GM23338 (cell line): ENCODE data around the gene DCAF4. TPM values are rescaled to one million over a fixed set of nuclear protein-coding genes. Genes with fewer than 3 reads are reported as not detected.
A peak's percentile ranks its signal among the peaks of the same experiment; 100 is the strongest.

Experiments used
- ATAC-seq: fragments of 200-7000 bp; cut with Tn5 transposase; 3 replicates; pipeline ENCODE4 v1.9.1; 2020
- DNase-seq: peaks from one replicate; pipeline ENCODE4 v3.0.0-alpha.2; 2015; ENCODE audit warnings: low spot score
- H2AFZ ChIP-seq: fragments of 200-600 bp; sonication (generic); 2 replicates; pipeline ENCODE4 v1.8.0; 2016; ENCODE audit warnings: antibody characterized with exemption, mild to moderate bottlenecking, moderate library complexity
- H3F3A ChIP-seq: fragments of 200-600 bp; sonication (generic); replicated peaks from 2 replicates; pipeline ENCODE4 v1.8.0; 2017; ENCODE audit warnings: antibody characterized with exemption, mixed run types, low read depth
- H3K27ac ChIP-seq: fragments of 200-600 bp; sonication (generic); 2 replicates; pipeline ENCODE4 v1.6.1; 2016; ENCODE audit warnings: low read depth
- H3K27me3 ChIP-seq: fragments of 200-600 bp; sonication (generic); 2 replicates; pipeline ENCODE4 v1.8.0; 2016; ENCODE audit warnings: mild to moderate bottlenecking, mixed run types, moderate library complexity; ENCODE audit not compliant: insufficient read depth
- H3K36me3 ChIP-seq: fragments of 200-600 bp; sonication (generic); 2 replicates; pipeline ENCODE4 v1.8.0; 2016; ENCODE audit warnings: mild to moderate bottlenecking; ENCODE audit not compliant: insufficient read depth
- H3K4me1 ChIP-seq: fragments of 200-600 bp; sonication (generic); 2 replicates; pipeline ENCODE4 v1.8.0; 2016; ENCODE audit warnings: mild to moderate bottlenecking, moderate library complexity; ENCODE audit not compliant: insufficient read depth
- H3K4me2 ChIP-seq: fragments of 200-600 bp; sonication (generic); 2 replicates; pipeline ENCODE4 v1.7.1; 2017; ENCODE audit warnings: mixed run types
- H3K4me3 ChIP-seq: fragments of 200-600 bp; sonication (generic); 2 replicates; pipeline ENCODE4 v1.6.1; 2016; ENCODE audit warnings: mixed run types
- H3K79me2 ChIP-seq: fragments of 200-600 bp; sonication (generic); replicated peaks from 2 replicates; pipeline ENCODE4 v1.8.0; 2017; ENCODE audit warnings: mild to moderate bottlenecking; ENCODE audit not compliant: insufficient read depth
- H3K9me2 ChIP-seq: fragments of 200-600 bp; sonication (generic); 2 replicates; pipeline ENCODE4 v1.8.0; 2017; ENCODE audit not compliant: insufficient read depth
- H4K20me1 ChIP-seq: fragments of 200-600 bp; sonication (generic); replicated peaks from 2 replicates; pipeline ENCODE4 v1.8.0; 2017; ENCODE audit warnings: mild to moderate bottlenecking; ENCODE audit not compliant: insufficient read depth
- H3K27ac Mint-ChIP-seq: 2 replicates; pipeline ENCODE4 v1.8.0; 2020; ENCODE audit warnings: inconsistent platforms, mild to moderate bottlenecking, moderate library complexity, mixed read lengths
- H3K27me3 Mint-ChIP-seq: 3 replicates; pipeline ENCODE4 v1.8.0; 2022; ENCODE audit warnings: low read depth, mild to moderate bottlenecking, moderate library complexity, mixed read lengths, inconsistent platforms; ENCODE audit not compliant: insufficient read depth, poor library complexity
- H3K36me3 Mint-ChIP-seq: 3 replicates; pipeline ENCODE4 v1.8.0; 2021; ENCODE audit warnings: low read depth, mild to moderate bottlenecking, inconsistent platforms, moderate library complexity, mixed read lengths
- H3K4me1 Mint-ChIP-seq: 3 replicates; pipeline ENCODE4 v1.8.0; 2020; ENCODE audit warnings: mild to moderate bottlenecking, inconsistent platforms, mixed read lengths
- H3K4me3 Mint-ChIP-seq: 3 replicates; pipeline ENCODE4 v1.8.0; 2021; ENCODE audit warnings: moderate library complexity, mild to moderate bottlenecking, inconsistent platforms, mixed read lengths
- H3K9me3 Mint-ChIP-seq: 3 replicates; pipeline ENCODE4 v1.8.0; 2020; ENCODE audit warnings: moderate library complexity, mild to moderate bottlenecking, inconsistent platforms, mixed read lengths
- CREB1 ChIP-seq: fragments of 250-450 bp; sonication (Bioruptor Pico); IDR thresholded peaks from 2 replicates; pipeline ENCODE4 v1.5.0; 2020; ENCODE audit warnings: low read depth, mild to moderate bottlenecking, moderate library complexity
- EZH2 ChIP-seq: fragments of 200-600 bp; sonication (generic); IDR thresholded peaks from one replicate; pipeline ENCODE4 v1.8.0; 2017; ENCODE audit warnings: antibody characterized with exemption, mild to moderate bottlenecking, low read depth; ENCODE audit not compliant: unreplicated experiment
- JUNB ChIP-seq: IDR thresholded peaks from one replicate; pipeline ENCODE4 v1.6.1; 2016; ENCODE audit warnings: antibody characterized with exemption; ENCODE audit not compliant: unreplicated experiment
- POLR2AphosphoS5 ChIP-seq: IDR thresholded peaks from 2 replicates; pipeline ENCODE4 v1.6.1; 2016; ENCODE audit warnings: antibody characterized with exemption, low read depth
- ZNF114 ChIP-seq: fragments of 250-450 bp; sonication (Bioruptor Pico); IDR thresholded peaks from 2 replicates; pipeline ENCODE4 v1.5.0; 2020; ENCODE audit warnings: mild to moderate bottlenecking, moderate library complexity
- polyA plus RNA-seq: library from polyadenylated mRNA; unstranded; fragments of >200 nt; fragmentation: Nextera tagmentation; extraction: Ambion mirVana; gene quantifications from 2 replicates; pipeline ENCODE4 v1.2.1, GENCODE V29; 2016
- total RNA-seq: library from RNA; depleted of rRNA; stranded (reverse); fragments of >200 nt; shearing (Covaris generic); gene quantifications from 2 replicates; pipeline ENCODE4 v1.2.3, GENCODE V29; 2014
- TF ChIP-seq, protein P1 (sequence below): fragments of 250-450 bp; sonication (Bioruptor Pico); IDR thresholded peaks from 2 replicates; pipeline ENCODE4 v1.5.0; 2020; ENCODE audit warnings: mild to moderate bottlenecking, moderate library complexity
- TF ChIP-seq, protein P2 (sequence below), 2 experiments: fragments of 200-600 bp in 1 of 2; sonication (generic) in 1 of 2; conservative IDR thresholded peaks; 2 replicates each; pipeline versions ENCODE4 v1.5.1 to v1.6.1; 2016 to 2017; ENCODE audit warnings: antibody characterized with exemption in 2 of 2, low read depth in 2 of 2, mild to moderate bottlenecking in 2 of 2, moderate library complexity in 1 of 2
- TF ChIP-seq, protein P3 (sequence below): IDR thresholded peaks from one replicate; pipeline ENCODE4 v1.6.1; 2018; ENCODE audit warnings: antibody characterized with exemption; ENCODE audit not compliant: unreplicated experiment

Gene DCAF4
- total and polyA plus RNA-seq, 2 experiments from 2014 or later = 17.5 to 39.3 TPM

DNA sequence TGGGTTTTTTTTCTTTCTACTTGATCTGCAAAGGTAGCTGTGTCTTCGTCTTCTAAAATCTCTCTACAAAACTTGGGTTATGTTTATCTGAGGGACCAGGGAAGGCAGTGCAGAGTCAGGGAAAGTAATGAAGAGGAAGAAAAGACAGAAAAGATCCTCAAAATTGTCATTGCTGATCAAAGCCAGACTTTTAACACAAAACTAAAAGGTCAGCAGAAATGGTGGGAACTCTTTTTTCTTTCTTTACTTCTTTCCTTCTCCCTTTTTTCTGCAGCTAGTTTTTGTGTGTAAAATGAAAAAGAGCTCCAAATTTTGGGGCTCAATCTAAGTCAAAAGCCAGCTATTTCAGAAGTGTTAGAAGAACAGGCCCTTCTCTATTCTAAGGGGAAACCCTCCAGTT, 44.2 kb upstream of the DCAF4 start (continued):
- TF ChIP-seq, protein P1, sequence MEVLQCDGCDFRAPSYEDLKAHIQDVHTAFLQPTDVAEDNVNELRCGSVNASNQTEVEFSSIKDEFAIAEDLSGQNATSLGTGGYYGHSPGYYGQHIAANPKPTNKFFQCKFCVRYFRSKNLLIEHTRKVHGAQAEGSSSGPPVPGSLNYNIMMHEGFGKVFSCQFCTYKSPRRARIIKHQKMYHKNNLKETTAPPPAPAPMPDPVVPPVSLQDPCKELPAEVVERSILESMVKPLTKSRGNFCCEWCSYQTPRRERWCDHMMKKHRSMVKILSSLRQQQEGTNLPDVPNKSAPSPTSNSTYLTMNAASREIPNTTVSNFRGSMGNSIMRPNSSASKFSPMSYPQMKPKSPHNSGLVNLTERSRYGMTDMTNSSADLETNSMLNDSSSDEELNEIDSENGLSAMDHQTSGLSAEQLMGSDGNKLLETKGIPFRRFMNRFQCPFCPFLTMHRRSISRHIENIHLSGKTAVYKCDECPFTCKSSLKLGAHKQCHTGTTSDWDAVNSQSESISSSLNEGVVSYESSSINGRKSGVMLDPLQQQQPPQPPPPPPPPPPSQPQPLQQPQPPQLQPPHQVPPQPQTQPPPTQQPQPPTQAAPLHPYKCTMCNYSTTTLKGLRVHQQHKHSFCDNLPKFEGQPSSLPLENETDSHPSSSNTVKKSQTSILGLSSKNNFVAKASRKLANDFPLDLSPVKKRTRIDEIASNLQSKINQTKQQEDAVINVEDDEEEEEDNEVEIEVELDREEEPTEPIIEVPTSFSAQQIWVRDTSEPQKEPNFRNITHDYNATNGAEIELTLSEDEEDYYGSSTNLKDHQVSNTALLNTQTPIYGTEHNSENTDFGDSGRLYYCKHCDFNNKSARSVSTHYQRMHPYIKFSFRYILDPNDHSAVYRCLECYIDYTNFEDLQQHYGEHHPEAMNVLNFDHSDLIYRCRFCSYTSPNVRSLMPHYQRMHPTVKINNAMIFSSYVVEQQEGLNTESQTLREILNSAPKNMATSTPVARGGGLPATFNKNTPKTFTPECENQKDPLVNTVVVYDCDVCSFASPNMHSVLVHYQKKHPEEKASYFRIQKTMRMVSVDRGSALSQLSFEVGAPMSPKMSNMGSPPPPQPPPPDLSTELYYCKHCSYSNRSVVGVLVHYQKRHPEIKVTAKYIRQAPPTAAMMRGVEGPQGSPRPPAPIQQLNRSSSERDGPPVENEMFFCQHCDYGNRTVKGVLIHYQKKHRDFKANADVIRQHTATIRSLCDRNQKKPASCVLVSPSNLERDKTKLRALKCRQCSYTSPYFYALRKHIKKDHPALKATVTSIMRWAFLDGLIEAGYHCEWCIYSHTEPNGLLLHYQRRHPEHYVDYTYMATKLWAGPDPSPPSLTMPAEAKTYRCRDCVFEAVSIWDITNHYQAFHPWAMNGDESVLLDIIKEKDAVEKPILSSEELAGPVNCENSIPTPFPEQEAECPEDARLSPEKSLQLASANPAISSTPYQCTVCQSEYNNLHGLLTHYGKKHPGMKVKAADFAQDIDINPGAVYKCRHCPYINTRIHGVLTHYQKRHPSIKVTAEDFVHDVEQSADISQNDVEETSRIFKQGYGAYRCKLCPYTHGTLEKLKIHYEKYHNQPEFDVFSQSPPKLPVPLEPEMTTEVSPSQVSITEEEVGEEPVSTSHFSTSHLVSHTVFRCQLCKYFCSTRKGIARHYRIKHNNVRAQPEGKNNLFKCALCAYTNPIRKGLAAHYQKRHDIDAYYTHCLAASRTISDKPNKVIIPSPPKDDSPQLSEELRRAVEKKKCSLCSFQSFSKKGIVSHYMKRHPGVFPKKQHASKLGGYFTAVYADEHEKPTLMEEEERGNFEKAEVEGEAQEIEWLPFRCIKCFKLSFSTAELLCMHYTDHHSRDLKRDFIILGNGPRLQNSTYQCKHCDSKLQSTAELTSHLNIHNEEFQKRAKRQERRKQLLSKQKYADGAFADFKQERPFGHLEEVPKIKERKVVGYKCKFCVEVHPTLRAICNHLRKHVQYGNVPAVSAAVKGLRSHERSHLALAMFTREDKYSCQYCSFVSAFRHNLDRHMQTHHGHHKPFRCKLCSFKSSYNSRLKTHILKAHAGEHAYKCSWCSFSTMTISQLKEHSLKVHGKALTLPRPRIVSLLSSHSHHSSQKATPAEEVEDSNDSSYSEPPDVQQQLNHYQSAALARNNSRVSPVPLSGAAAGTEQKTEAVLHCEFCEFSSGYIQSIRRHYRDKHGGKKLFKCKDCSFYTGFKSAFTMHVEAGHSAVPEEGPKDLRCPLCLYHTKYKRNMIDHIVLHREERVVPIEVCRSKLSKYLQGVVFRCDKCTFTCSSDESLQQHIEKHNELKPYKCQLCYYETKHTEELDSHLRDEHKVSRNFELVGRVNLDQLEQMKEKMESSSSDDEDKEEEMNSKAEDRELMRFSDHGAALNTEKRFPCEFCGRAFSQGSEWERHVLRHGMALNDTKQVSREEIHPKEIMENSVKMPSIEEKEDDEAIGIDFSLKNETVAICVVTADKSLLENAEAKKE (CRISPR knock-in tag) = no peak

DNA sequence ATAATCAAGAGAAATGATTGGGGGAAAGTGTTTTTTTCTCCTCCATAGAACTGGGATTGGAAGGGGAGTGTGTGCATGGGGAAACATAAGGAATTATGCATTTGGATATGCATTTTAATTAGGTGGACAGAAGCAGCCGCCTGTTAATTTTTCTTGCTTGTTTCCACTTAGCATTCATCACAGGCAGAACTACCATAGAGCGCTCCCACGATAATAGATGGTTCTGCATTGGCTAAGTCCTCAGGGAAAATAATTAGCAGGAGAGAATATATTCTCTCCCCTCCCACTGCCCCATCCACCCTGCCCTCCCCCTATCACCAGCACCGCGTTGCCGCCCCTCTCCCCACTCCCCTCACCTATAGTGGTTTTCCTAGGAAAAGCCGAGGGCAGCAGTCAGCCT, 43.8 kb upstream of the DCAF4 start:
- ATAC-seq = peak; percentile 34; the same call in 1 of the 3 replicates
- Histone ChIP-seq H3K36me3 (no peaks in the 10 kb centered on the region), H2AFZ (peak overlapping the region; percentile 88), H3F3A (no peaks in the 10 kb centered on the region), H3K27ac (no peak overlapping the region), H3K4me2 (no peak overlapping the region), H3K79me2 (no peaks in the 10 kb centered on the region), H3K9me2 (0 out of 2 replicates have a peak, but pooled peaks cover 13% of the 10 kb centered on the region), H3K4me3 (no peak overlapping the region), H3K27me3 (no peaks in the 10 kb centered on the region), H4K20me1 (no peaks in the 10 kb centered on the region), H3K4me1 (peaks cover 10% of the 10 kb centered on the region)
- peaks cover 5% of the 10 kb centered on the region for H3K27me3 Mint-ChIP-seq
- H3K4me1 Mint-ChIP-seq = peaks cover 15% of the 10 kb centered on the region
- H3K4me3 Mint-ChIP-seq = no peak overlapping the region
- H3K27ac Mint-ChIP-seq = no peak overlapping the region; the same call in 1 of the 2 replicates
- H3K36me3 Mint-ChIP-seq = peaks cover 4% of the 10 kb centered on the region; the same call in 2 of the 3 replicates
- peaks cover 15% of the 10 kb centered on the region; the same call in 2 of the 3 replicates for H3K9me3 Mint-ChIP-seq
- no peak for TF ChIP-seq JUNB
- TF ChIP-seq CREB1 (CRISPR knock-in tag) = no peak
- TF ChIP-seq POLR2AphosphoS5 = no peak
- TF ChIP-seq, protein P2, sequence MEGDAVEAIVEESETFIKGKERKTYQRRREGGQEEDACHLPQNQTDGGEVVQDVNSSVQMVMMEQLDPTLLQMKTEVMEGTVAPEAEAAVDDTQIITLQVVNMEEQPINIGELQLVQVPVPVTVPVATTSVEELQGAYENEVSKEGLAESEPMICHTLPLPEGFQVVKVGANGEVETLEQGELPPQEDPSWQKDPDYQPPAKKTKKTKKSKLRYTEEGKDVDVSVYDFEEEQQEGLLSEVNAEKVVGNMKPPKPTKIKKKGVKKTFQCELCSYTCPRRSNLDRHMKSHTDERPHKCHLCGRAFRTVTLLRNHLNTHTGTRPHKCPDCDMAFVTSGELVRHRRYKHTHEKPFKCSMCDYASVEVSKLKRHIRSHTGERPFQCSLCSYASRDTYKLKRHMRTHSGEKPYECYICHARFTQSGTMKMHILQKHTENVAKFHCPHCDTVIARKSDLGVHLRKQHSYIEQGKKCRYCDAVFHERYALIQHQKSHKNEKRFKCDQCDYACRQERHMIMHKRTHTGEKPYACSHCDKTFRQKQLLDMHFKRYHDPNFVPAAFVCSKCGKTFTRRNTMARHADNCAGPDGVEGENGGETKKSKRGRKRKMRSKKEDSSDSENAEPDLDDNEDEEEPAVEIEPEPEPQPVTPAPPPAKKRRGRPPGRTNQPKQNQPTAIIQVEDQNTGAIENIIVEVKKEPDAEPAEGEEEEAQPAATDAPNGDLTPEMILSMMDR (conservative IDR thresholded peaks at IDR 0.05; ENCODE audit: low read depth in 2 of 2) = no peak
- TF ChIP-seq, protein P3, sequence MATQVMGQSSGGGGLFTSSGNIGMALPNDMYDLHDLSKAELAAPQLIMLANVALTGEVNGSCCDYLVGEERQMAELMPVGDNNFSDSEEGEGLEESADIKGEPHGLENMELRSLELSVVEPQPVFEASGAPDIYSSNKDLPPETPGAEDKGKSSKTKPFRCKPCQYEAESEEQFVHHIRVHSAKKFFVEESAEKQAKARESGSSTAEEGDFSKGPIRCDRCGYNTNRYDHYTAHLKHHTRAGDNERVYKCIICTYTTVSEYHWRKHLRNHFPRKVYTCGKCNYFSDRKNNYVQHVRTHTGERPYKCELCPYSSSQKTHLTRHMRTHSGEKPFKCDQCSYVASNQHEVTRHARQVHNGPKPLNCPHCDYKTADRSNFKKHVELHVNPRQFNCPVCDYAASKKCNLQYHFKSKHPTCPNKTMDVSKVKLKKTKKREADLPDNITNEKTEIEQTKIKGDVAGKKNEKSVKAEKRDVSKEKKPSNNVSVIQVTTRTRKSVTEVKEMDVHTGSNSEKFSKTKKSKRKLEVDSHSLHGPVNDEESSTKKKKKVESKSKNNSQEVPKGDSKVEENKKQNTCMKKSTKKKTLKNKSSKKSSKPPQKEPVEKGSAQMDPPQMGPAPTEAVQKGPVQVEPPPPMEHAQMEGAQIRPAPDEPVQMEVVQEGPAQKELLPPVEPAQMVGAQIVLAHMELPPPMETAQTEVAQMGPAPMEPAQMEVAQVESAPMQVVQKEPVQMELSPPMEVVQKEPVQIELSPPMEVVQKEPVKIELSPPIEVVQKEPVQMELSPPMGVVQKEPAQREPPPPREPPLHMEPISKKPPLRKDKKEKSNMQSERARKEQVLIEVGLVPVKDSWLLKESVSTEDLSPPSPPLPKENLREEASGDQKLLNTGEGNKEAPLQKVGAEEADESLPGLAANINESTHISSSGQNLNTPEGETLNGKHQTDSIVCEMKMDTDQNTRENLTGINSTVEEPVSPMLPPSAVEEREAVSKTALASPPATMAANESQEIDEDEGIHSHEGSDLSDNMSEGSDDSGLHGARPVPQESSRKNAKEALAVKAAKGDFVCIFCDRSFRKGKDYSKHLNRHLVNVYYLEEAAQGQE = no peak
- TF ChIP-seq EZH2 = no peak
- no peak for TF ChIP-seq ZNF114 (CRISPR knock-in tag)
- DNase-seq = no peak
